DND-41 (cell line): ENCODE measurements around the gene SOX6.

ENCODE experiments used
- ATAC-seq: fragments of 200-7000 bp; cut with Tn5 transposase; 3 replicates; pipeline ENCODE4 v1.9.1; 2021; ENCODE audit warnings: low read depth; ENCODE audit not compliant: insufficient read depth
- DNase-seq: peaks from one replicate; pipeline ENCODE4 v3.0.0-alpha.2; 2020
- H2AFZ ChIP-seq: 2 replicates; pipeline ENCODE4 v1.6.0; 2012; ENCODE audit warnings: low read depth, low read length
- H3K27ac ChIP-seq: 2 replicates; pipeline ENCODE4 v1.5.1; 2012; ENCODE audit warnings: low read length, inconsistent platforms
- H3K27me3 ChIP-seq: fragments of 200-600 bp; sonication (generic); 2 replicates; pipeline ENCODE4 v1.6.0; 2012; ENCODE audit warnings: low read length, mild to moderate bottlenecking, inconsistent platforms; ENCODE audit not compliant: insufficient read depth, poor library complexity
- H3K36me3 ChIP-seq: 2 replicates; pipeline ENCODE4 v1.5.1; 2012; ENCODE audit warnings: low read length, inconsistent platforms; ENCODE audit not compliant: insufficient read depth
- H3K4me1 ChIP-seq: 2 replicates; pipeline ENCODE4 v1.5.1; 2012; ENCODE audit warnings: mild to moderate bottlenecking, low read length; ENCODE audit not compliant: insufficient read depth
- H3K4me2 ChIP-seq: 2 replicates; pipeline ENCODE4 v1.6.0; 2012; ENCODE audit warnings: mild to moderate bottlenecking, moderate library complexity, low read length, inconsistent platforms; ENCODE audit not compliant: insufficient read depth
- H3K4me3 ChIP-seq, 2 experiments: fragments of 200-600 bp in 1 of 2; shearing (Covaris generic) in 1 of 2; 2 replicates each; pipeline ENCODE4 v1.5.1; 2012 to 2016; ENCODE audit warnings: inconsistent platforms in 2 of 2, low read length in 2 of 2, mild to moderate bottlenecking in 2 of 2, low read depth in 1 of 2, moderate library complexity in 1 of 2
- H3K79me2 ChIP-seq: 2 replicates; pipeline ENCODE4 v1.6.0; 2012; ENCODE audit warnings: low read length, inconsistent platforms; ENCODE audit not compliant: insufficient read depth
- H3K9ac ChIP-seq: 2 replicates; pipeline ENCODE4 v1.6.0; 2012; ENCODE audit warnings: low read depth, mild to moderate bottlenecking, inconsistent platforms, low read length, moderate library complexity
- H3K9me3 ChIP-seq: 2 replicates; pipeline ENCODE4 v1.5.1; 2012; ENCODE audit warnings: low read length, moderate library complexity, mild to moderate bottlenecking, inconsistent platforms; ENCODE audit not compliant: insufficient read depth, severe bottlenecking
- H4K20me1 ChIP-seq: 2 replicates; pipeline ENCODE4 v1.6.0; 2012; ENCODE audit warnings: low read length; ENCODE audit not compliant: insufficient read depth
- CTCF ChIP-seq: IDR thresholded peaks from 2 replicates; pipeline ENCODE4 v1.5.1; 2012; ENCODE audit warnings: borderline replicate concordance, low read length, moderate library complexity, mild to moderate bottlenecking; ENCODE audit not compliant: poor library complexity, severe bottlenecking; ENCODE audit errors: extremely low read depth
- EZH2 ChIP-seq: IDR thresholded peaks from 3 replicates; pipeline ENCODE4 v1.6.1; 2012; ENCODE audit warnings: borderline replicate concordance, low read depth, mild to moderate bottlenecking, moderate library complexity, low read length, inconsistent platforms; ENCODE audit not compliant: severe bottlenecking

SOX6 gene

DNA sequence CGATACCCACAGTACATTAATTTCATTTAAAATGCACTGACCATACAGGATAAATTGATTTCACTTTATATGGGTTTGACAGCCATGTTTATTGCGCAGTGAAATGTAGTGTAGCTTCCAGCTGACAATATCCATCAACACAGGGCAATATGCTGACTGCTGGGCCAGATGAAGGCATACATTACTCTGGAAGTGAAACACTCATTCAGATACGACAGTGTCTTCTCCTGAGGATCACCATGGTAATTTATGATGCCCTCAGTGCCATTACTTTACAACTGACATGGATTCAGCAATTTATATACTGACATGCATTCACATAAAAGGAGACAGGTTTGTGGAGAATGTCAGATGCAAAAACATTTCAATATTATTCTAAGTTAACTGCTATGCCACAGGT, 365.1 kb downstream of the SOX6 start:
- Histone ChIP-seq H3K9me3 (no peaks in the 10 kb centered on the region), H3K36me3 (no peaks in the 10 kb centered on the region), H3K4me1 (no peaks in the 10 kb centered on the region), H3K27ac (no peak overlapping the region), H3K4me3 (no peak overlapping the region), H3K4me2 (no peak overlapping the region), H3K79me2 (no peaks in the 10 kb centered on the region), H2AFZ (no peak overlapping the region), H3K27me3 (no peaks in the 10 kb centered on the region), H3K9ac (no peak overlapping the region), H4K20me1 (no peaks in the 10 kb centered on the region)
- ATAC-seq (no peak), DNase-seq (no peak)
- TF ChIP-seq CTCF (no peak), EZH2 (no peak)

- ATAC-seq (no peak), DNase-seq (no peak)
- no peaks in the 10 kb centered on the region for H3K4me1 ChIP-seq
These were observed 366.7 kb downstream of the SOX6 start for GRCh38 chr11:15989685-15990084.

GRCh38 chr11:15988693-15989231, 367.6 kb downstream of the SOX6 start:
- H4K20me1 ChIP-seq: no peaks in the 10 kb centered on the region
- TF ChIP-seq CTCF (peak; percentile 29), EZH2 (no peak)
- H2AFZ ChIP-seq: no peak overlapping the region
- H3K27ac ChIP-seq: no peak overlapping the region
- no peaks in the 10 kb centered on the region for H3K4me1 ChIP-seq
- peaks cover 2% of the 10 kb centered on the region for H3K27me3 ChIP-seq
- no peak overlapping the region for H3K9ac ChIP-seq
- no peaks in the 10 kb centered on the region for H3K36me3 ChIP-seq
- DNase-seq (no peak), ATAC-seq (no peak)
- no peak overlapping the region for H3K4me3 ChIP-seq
- H3K9me3 ChIP-seq: no peaks in the 10 kb centered on the region
- no peaks in the 10 kb centered on the region for H3K79me2 ChIP-seq
- H3K4me2 ChIP-seq: no peak overlapping the region

More at GRCh38 chr11:15989685-15990084, 366.7 kb downstream of the SOX6 start:
- no peak for TF ChIP-seq CTCF
- no peak for TF ChIP-seq EZH2
- Histone ChIP-seq H3K9me3 (no peaks in the 10 kb centered on the region), H2AFZ (no peak overlapping the region), H3K36me3 (no peaks in the 10 kb centered on the region), H3K4me2 (no peak overlapping the region), H4K20me1 (no peaks in the 10 kb centered on the region), H3K27me3 (peaks cover 2% of the 10 kb centered on the region), H3K9ac (no peak overlapping the region), H3K79me2 (no peaks in the 10 kb centered on the region), H3K27ac (no peak overlapping the region), H3K4me3 (no peak overlapping the region)

- no peak overlapping the region for H3K9ac ChIP-seq
These were observed 368.3 kb downstream of the SOX6 start for GRCh38 chr11:15988016-15988550.

More at GRCh38 chr11:15988016-15988550, 368.3 kb downstream of the SOX6 start:
- Histone ChIP-seq H3K36me3 (no peaks in the 10 kb centered on the region), H3K4me2 (no peak overlapping the region), H4K20me1 (no peaks in the 10 kb centered on the region), H3K4me1 (no peaks in the 10 kb centered on the region), H2AFZ (no peak overlapping the region), H3K27me3 (peaks cover 2% of the 10 kb centered on the region), H3K27ac (no peak overlapping the region), H3K4me3 (no peak overlapping the region), H3K79me2 (no peaks in the 10 kb centered on the region), H3K9me3 (no peaks in the 10 kb centered on the region)
- no peak for TF ChIP-seq CTCF
- no peak for TF ChIP-seq EZH2
- DNase-seq (no peak), ATAC-seq (no peak)
